Adrenal gland (tissue), 12 donors: ENCODE measurements around the gene LRRC8D. TPM values are rescaled to one million over a fixed set of nuclear protein-coding genes. Genes with fewer than 3 reads are reported as not detected.
"Not testable (repeated sequence)": the region's sequence is repeated elsewhere in the genome, so short reads cannot be mapped to it uniquely, and the experiment has no call there.

ENCODE experiments used
- DNase-seq, 7 donors: peaks; one replicate each; pipeline ENCODE4 v3.0.0-alpha.2; 2019 to 2020
- H3K27ac ChIP-seq, 5 donors: fragments of 200-600 bp; sonication (generic) in 4 of 5; 1 replicate in 3 of 5; 2 replicates in 2 of 5; pipeline versions ENCODE4 v1.5.1 to v1.8.0; 2016 to 2020; ENCODE audit warnings: mild to moderate bottlenecking in 1 of 5
- H3K27me3 ChIP-seq: fragments of 200-600 bp; 2 replicates; pipeline ENCODE4 v1.8.0; 2021
- H3K36me3 ChIP-seq, 2 donors: fragments of 200-600 bp; replicated peaks in 1 of 2; 1 replicate in 1 of 2; 2 replicates in 1 of 2; pipeline versions ENCODE4 v1.5.1 to v1.8.0; 2018 to 2022
- H3K4me1 ChIP-seq, 2 donors: fragments of 200-600 bp; replicated peaks in 1 of 2; 1 replicate in 1 of 2; 2 replicates in 1 of 2; pipeline versions ENCODE4 v1.5.1 to v1.8.0; 2018 to 2021
- H3K4me3 ChIP-seq, 4 donors: fragments of 200-600 bp; sonication (generic) in 3 of 4; one replicate each; pipeline ENCODE4 v1.5.1; 2016 to 2018
- H3K9me3 ChIP-seq, 3 donors: fragments of 200-600 bp; sonication (generic) in 1 of 3; replicated peaks in 1 of 3; 1 replicate in 2 of 3; 2 replicates in 1 of 3; pipeline versions ENCODE4 v1.5.1 to v1.8.0; 2016 to 2021
- POLR2A ChIP-seq, 2 donors: fragments of 450-650 bp; IDR thresholded peaks; one replicate each; pipeline ENCODE4 v1.6.1; 2017; ENCODE audit warnings: antibody characterized with exemption in 2 of 2, mild to moderate bottlenecking in 2 of 2, moderate library complexity in 1 of 2
- WGBS, 4 donors: extraction: QIAGEN DNeasy Blood & Tissue Kit in 2 of 4; methylation state at CpG; one replicate each; pipeline versions ENCODE4 v1.1.5 to v1.1.7; 2013 to 2017; 5-methylcytosine and 5-hydroxymethylcytosine counted together
- intact Hi-C, 2 donors: fragments of 100-400 bp; cut with DNase I; formaldehyde crosslinking; loops; one replicate each; pipeline versions ENCODE4 v1.14.1 to v1.15.0; 2022 to 2023
- polyA plus RNA-seq, 3 donors: library from polyadenylated mRNA; stranded (reverse); fragments of 200-250 nt in 2 of 3; fragments of 350-450 nt in 1 of 3; fragmentation: Illumina TruSeq in 1 of 3; extraction: RNeasy Lipid Tissue Mini Kit (QIAGEN cat#74804) in 1 of 3; gene quantifications; one replicate each; pipeline ENCODE4 v1.2.3, GENCODE V29; 2013 to 2014
- total RNA-seq, 9 donors: library from RNA; depleted of rRNA in 4 of 9; stranded (reverse); fragments of >200 nt in 4 of 9; fragments of 120-200 nt in 1 of 9; fragmentation: NEBNext Ultra II Directional in 1 of 9; extraction: Animal tissue kit (Norgen Biotek cat#: 25700) in 1 of 9; gene quantifications; one replicate each; pipeline versions ENCODE4 v1.1.0 to v1.2.4, GENCODE V29; 2013 to 2023
- TF ChIP-seq, protein P1 (sequence below), 6 experiments: fragments of 450-650 bp in 4 of 6; fragments of 200-600 bp in 2 of 6; sonication (generic) in 1 of 6; IDR thresholded peaks; 1 replicate in 5 of 6; 2 replicates in 1 of 6; pipeline versions ENCODE4 v1.5.1 to v1.8.0; 2016 to 2021; ENCODE audit warnings: antibody characterized with exemption in 6 of 6, mild to moderate bottlenecking in 2 of 6, moderate library complexity in 1 of 6
- donor health status: healthy with polysubstance abuse.
- donor health status: Bipolar disorder and iron deficiency.
- donor health status: DM: yes; HTN: yes; CAD: no.
- donor health status: DM: no; HTN: no; CAD: no.
- donor health status: DM: no; HTN: no; CAD: no.
- donor health status: DM: yes; HTN: yes; CAD: no.

LRRC8D gene
- total and polyA plus RNA-seq, 12 donors, result 13.9 to 79.8 (median 57.2) TPM

DNA sequence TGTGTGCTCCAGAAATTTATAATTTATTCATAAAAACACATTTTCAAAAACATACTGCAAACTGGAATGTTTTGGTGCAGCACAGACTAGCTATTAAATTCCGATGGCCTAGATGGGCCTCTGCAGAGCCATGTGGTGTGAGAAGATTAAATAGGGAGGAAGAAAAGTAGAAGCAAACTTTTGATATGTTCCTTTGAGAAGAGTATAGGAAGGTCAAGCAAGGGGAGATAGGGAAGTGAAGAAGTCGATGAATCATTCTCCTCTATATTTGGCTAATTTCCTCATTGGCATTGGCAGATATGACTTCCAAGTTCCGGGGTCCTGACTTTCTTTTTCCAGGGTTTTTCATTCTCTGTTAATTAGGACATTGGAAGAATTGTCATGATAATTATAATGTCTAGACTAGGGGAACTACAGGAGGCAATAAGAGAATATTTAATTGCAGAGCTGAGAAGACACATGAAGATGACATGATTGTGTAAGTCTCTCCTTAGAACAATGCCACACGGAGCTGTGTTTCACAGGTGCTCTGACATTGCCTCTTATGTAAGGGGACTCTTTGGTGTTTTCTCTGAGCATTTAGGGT lies 154.8 kb downstream of the LRRC8D start:
- Histone ChIP-seq H3K36me3 (no peaks in the 10 kb centered on the region), H3K9me3 (no peaks in the 10 kb centered on the region), H3K4me3 (peak overlapping the region in 1 of 4 donors; percentile 2), H3K27ac (peak overlapping the region in 4 of 5 donors; percentile 18 to 50 (median 41)), H3K4me1 (peaks cover 11 to 15% of the 10 kb centered on the region in 2 donors), H3K27me3 (no peaks in the 10 kb centered on the region)
- no peak for DNase-seq
- WGBS, 4 donors, result 17 to 39% (median 28%) methylated on average over 4 of the region's 4 CpGs
- intact Hi-C loops, result no loop called here
- TF ChIP-seq POLR2A (IDR thresholded peaks at IDR 0.05), result no peak
- TF ChIP-seq, protein P1, sequence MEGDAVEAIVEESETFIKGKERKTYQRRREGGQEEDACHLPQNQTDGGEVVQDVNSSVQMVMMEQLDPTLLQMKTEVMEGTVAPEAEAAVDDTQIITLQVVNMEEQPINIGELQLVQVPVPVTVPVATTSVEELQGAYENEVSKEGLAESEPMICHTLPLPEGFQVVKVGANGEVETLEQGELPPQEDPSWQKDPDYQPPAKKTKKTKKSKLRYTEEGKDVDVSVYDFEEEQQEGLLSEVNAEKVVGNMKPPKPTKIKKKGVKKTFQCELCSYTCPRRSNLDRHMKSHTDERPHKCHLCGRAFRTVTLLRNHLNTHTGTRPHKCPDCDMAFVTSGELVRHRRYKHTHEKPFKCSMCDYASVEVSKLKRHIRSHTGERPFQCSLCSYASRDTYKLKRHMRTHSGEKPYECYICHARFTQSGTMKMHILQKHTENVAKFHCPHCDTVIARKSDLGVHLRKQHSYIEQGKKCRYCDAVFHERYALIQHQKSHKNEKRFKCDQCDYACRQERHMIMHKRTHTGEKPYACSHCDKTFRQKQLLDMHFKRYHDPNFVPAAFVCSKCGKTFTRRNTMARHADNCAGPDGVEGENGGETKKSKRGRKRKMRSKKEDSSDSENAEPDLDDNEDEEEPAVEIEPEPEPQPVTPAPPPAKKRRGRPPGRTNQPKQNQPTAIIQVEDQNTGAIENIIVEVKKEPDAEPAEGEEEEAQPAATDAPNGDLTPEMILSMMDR (IDR thresholded peaks at IDR 0.05), result no peak

GRCh38 chr1:89978755-89979154 lies 157.9 kb downstream of the LRRC8D start:
- no peak for DNase-seq
- peaks cover 20 to 31% of the 10 kb centered on the region in 2 donors for H3K4me1 ChIP-seq
- no peak overlapping the region for H3K4me3 ChIP-seq
- H3K36me3 ChIP-seq, result no peaks in the 10 kb centered on the region
- 93 to 100% (median 97%) methylated on average over 1 of the region's 1 CpG for WGBS, 4 donors
- no peak for TF ChIP-seq POLR2A (IDR thresholded peaks at IDR 0.05)
- TF ChIP-seq, protein P1 (IDR thresholded peaks at IDR 0.05), result no peak
- H3K9me3 ChIP-seq, result no peaks in the 10 kb centered on the region
- no peaks in the 10 kb centered on the region for H3K27me3 ChIP-seq
- intact Hi-C loops, result no loop called here
- H3K27ac ChIP-seq, result no peak overlapping the region

- TF ChIP-seq, protein P1 (IDR thresholded peaks at IDR 0.05), result no peak
- no peak for TF ChIP-seq POLR2A (IDR thresholded peaks at IDR 0.05)
- H3K27ac ChIP-seq, result no peak overlapping the region
- intact Hi-C loops, result no loop called here
- no peaks in the 10 kb centered on the region for H3K9me3 ChIP-seq
- H3K4me3 ChIP-seq, result no peak overlapping the region
- H3K4me1 ChIP-seq, result peaks cover 10 to 20% of the 10 kb centered on the region in 2 donors
- WGBS, 4 donors, result 56 to 75% (median 63%) methylated on average over 4 of the region's 4 CpGs
- H3K27me3 ChIP-seq, result no peaks in the 10 kb centered on the region
- no peak for DNase-seq
- no peaks in the 10 kb centered on the region for H3K36me3 ChIP-seq
These were observed 159.8 kb downstream of the LRRC8D start for GRCh38 chr1:89980605-89981004.

GRCh38 chr1:89982846-89983245 lies 162.0 kb downstream of the LRRC8D start:
- WGBS, 4 donors, result 36 to 43% (median 39%) methylated on average over 2 of the region's 2 CpGs
- H3K27me3 ChIP-seq, H3K4me3 ChIP-seq, H3K36me3 ChIP-seq, intact Hi-C loops, H3K9me3 ChIP-seq: not testable (repeated sequence)
- DNase-seq, result peak in 6 of 7 donors; percentile 36 to 75 (median 66)
- Histone ChIP-seq H3K4me1 (peaks cover 9 to 16% of the 10 kb centered on the region in 2 donors), H3K27ac (peak overlapping the region in 1 of 5 donors; percentile 19)

GRCh38 chr1:89984564-89985116 lies 163.8 kb downstream of the LRRC8D start:
- WGBS, 4 donors, result 95 to 99% (median 97%) methylated on average over 17 to 33 of the region's 33 CpGs
- intact Hi-C loops, result loop anchor here (5.0 kb wide), 2 partner anchors 177 to 182 kb away; no protein-coding TSS in a partner anchor
- H3K9me3 ChIP-seq, H3K4me3 ChIP-seq, DNase-seq, H3K36me3 ChIP-seq, H3K27me3 ChIP-seq, H3K27ac ChIP-seq: not testable (repeated sequence)
- H3K4me1 ChIP-seq, result peaks cover 9 to 16% of the 10 kb centered on the region in 2 donors
